A549 treated with AZD9567 at 1 μM for 4 hours (cell line): ENCODE results near the gene CTAGE8. TPM values are rescaled to one million over a fixed set of nuclear protein-coding genes. Genes with fewer than 3 reads are reported as not detected.

Source experiments
- total RNA-seq: library from RNA; stranded (reverse); fragments of 200-300 nt; extraction: Qiagen RNA extraction; gene quantifications from 5 replicates; pipeline ENCODE4 v1.2.3, GENCODE V29; 2022; ENCODE audit not compliant: insufficient read depth

The CTAGE8 gene, protein sequence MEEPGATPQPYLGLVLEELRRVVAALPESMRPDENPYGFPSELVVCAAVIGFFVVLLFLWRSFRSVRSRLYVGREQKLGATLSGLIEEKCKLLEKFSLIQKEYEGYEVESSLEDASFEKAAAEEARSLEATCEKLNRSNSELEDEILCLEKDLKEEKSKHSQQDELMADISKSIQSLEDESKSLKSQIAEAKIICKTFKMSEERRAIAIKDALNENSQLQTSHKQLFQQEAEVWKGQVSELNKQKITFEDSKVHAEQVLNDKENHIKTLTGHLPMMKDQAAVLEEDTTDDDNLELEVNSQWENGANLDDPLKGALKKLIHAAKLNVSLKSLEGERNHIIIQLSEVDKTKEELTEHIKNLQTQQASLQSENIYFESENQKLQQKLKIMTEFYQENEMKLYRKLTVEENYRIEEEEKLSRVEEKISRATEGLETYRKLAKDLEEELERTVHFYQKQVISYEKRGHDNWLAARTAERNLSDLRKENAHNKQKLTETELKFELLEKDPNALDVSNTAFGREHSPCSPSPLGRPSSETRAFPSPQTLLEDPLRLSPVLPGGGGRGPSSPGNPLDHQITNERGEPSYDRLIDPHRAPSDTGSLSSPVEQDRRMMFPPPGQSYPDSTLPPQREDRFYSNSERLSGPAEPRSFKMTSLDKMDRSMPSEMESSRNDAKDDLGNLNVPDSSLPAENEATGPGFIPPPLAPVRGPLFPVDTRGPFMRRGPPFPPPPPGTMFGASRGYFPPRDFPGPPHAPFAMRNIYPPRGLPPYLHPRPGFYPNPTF
- total RNA-seq: 0.02 TPM in 1 of 5 replicates, not detected in the others

DNA sequence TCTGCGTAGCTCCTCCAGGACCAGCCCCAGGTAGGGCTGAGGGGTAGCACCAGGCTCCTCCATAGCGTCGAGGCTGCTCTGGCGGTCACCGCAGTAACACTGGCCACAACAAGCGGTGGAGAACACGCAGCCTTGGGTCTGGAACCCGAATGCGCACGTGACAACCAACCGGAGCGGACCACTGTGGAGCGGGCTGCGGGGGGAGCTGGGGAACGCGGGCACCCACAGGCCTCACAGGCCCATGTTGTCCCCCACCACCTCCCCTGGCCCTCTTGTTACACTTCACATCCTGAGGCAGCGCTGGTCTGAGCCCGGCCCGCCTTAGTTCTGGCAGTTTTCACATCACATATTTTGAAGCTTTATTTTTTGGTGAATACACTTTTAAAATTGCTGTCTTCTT, at the start of gene CTAGE8:
CTAGE8 (minus strand) TSS at position 101 of the 400 bp plus-strand sequence; CDS start at position 63, 38 bp downstream.

DNA sequence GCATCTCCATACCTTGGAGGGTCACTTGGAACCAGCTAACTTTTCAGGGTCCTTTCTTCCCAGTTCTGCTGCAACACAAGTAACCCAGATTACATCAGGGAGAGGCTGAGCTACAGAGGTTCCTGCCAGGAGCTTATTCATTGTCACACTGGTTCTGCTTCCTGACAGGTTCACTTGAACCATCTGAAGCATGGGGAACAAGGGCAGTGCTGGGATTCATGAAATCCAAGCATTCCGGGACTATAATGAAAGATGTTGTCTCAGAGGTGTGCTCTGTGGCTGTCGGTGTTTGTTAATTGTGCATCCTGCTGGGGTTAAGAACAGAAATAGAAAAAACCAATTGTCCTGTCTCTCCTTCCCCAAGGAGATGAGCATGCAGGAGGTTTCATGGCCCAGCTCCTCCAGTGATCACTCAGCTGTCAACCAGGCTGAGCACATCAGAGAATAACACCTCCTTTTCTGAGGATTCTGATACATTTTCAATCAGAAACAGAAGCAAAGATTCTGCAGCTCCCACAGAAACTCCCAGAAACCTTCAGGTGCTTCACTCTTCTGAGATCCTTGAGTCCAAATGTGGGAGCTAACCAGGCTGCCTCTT, 42.9 kb upstream of the CTAGE8 start, which contains the start of gene OR2A1:
OR2A1 (plus strand) TSS at position 548 of the 598 bp plus-strand sequence. CDS start 5,706 bp downstream, outside the sequence.

DNA sequence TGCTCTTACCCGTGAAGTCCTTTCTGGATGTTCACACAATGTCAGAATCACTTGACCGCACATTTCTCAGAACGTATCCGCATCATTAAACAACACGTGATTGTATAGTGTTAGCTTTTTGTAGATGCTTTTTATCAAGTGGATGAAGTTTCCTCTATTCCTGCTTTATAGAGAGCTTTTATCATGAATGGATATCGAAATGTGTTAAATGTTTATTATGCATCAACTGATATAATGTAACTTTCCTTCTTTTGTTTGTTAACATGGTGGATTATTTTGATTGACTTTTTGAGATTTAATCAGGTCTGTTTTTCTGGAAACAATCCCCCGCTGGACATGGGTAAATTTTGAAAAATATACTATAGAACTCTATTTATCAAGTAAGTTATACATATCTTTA, 4.4 kb downstream of the CTAGE8 start, which contains the start of gene OR2A7:
OR2A7 (minus strand) TSS at position 101 of the 400 bp plus-strand sequence. CDS start 5,164 bp downstream, outside the sequence.

DNA sequence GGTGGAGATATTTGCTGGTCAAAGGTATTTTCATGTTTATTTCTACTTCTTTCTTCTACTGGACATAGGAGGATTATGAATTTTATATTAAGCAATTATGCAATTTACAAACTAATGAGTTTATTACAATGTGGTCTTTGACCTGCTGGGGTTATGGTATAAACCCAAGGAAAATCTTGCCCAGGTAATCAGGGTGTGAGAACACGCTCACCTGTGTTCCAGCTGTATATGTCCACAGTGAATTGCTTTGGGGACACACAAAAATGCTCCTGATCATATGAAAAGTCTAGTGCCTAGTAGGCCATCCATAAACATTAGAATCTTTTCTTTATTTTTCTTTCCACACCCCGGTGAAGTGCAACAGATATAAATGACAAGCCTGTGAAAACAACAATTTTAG, 29.7 kb downstream of the CTAGE8 start, which contains the start of gene OR2A42:
OR2A42 (minus strand) TSS at position 241 of the 400 bp plus-strand sequence. CDS start 6,762 bp downstream, outside the sequence.

Other genes starting within 250 kb of the CTAGE8 start
- gene OR2A5, start 220.3 kb downstream of the CTAGE8 start, total RNA-seq: not detected in 5 replicates
- not detected in 5 replicates for gene OR2A25, start 199.5 kb downstream of the CTAGE8 start, total RNA-seq
- gene OR2A12, start 183.0 kb downstream of the CTAGE8 start, total RNA-seq: not detected in 5 replicates
- gene OR2A2, start 159.7 kb downstream of the CTAGE8 start, total RNA-seq: not detected in 5 replicates
- not detected in 5 replicates for gene OR2A14, start 146.1 kb downstream of the CTAGE8 start, total RNA-seq
- 0.02 to 0.03 TPM in 2 of 5 replicates, not detected in the others for gene CTAGE4, start 85.8 kb downstream of the CTAGE8 start, total RNA-seq
- gene ARHGEF35, start 73.5 kb downstream of the CTAGE8 start, total RNA-seq: 0.27 to 0.53 TPM (median 0.39 TPM) in 4 of 5 replicates, not detected in the other
- not detected in 5 replicates for gene OR2A42, start 29.7 kb downstream of the CTAGE8 start, total RNA-seq
- gene OR2A7, start 4.5 kb downstream of the CTAGE8 start, total RNA-seq: not detected in 5 replicates
- gene OR2A1, start 43.1 kb upstream of the CTAGE8 start, total RNA-seq: not detected in 5 replicates
- 2.1 to 3.5 TPM (median 2.2 TPM) in 5 replicates for gene ARHGEF5, start 86.1 kb upstream of the CTAGE8 start, total RNA-seq
- not detected in 5 replicates for gene NOBOX, start 134.4 kb upstream of the CTAGE8 start, total RNA-seq